HG03378 (cell line): ENCODE data around the gene MEIOB.
"Not testable (repeated sequence)": the region's sequence is repeated elsewhere in the genome, so short reads cannot be mapped to it uniquely, and the experiment has no call there.

ENCODE experiments used
- ATAC-seq: cut with Tn5 transposase; IDR thresholded peaks from one replicate; pipeline ENCODE4 v1.9.1; 2021; ENCODE audit warnings: mild to moderate bottlenecking, moderate library complexity; ENCODE audit not compliant: unreplicated experiment

MEIOB gene

GRCh38 chr16:1879477-1879876, 7.5 kb upstream of the MEIOB start:
- no peak for ATAC-seq

- no peak for ATAC-seq
Observed at GRCh38 chr16:1878256-1878655, 6.3 kb upstream of the MEIOB start.

GRCh38 chr16:1877804-1878203, 5.8 kb upstream of the MEIOB start:
- no peak for ATAC-seq

GRCh38 chr16:1877089-1877488, 5.1 kb upstream of the MEIOB start:
- ATAC-seq: no peak

- ATAC-seq: no peak
Observed at GRCh38 chr16:1876468-1876867, 4.5 kb upstream of the MEIOB start.

- not testable (repeated sequence) for ATAC-seq
Observed at GRCh38 chr16:1876066-1876465, 4.1 kb upstream of the MEIOB start.

- ATAC-seq: no peak
Observed at GRCh38 chr16:1874854-1875253, 2.9 kb upstream of the MEIOB start.

- ATAC-seq: no peak
Observed at GRCh38 chr16:1870365-1871082, 1.4 kb downstream of the MEIOB start.

GRCh38 chr16:1865902-1866690, 5.9 kb downstream of the MEIOB start:
- ATAC-seq: no peak

- ATAC-seq: no peak
Observed at GRCh38 chr16:1863681-1864460, 8.1 kb downstream of the MEIOB start.

- ATAC-seq: no peak
Observed at GRCh38 chr16:1862394-1862793, 9.6 kb downstream of the MEIOB start.

- no peak for ATAC-seq
Observed at GRCh38 chr16:1861730-1862129, 10.2 kb downstream of the MEIOB start.

GRCh38 chr16:1859650-1860049, 12.3 kb downstream of the MEIOB start:
- no peak for ATAC-seq

- no peak for ATAC-seq
Observed at GRCh38 chr16:1858189-1858865, 13.6 kb downstream of the MEIOB start.

- ATAC-seq: no peak
Observed at GRCh38 chr16:1857433-1858097, 14.4 kb downstream of the MEIOB start.

- ATAC-seq: no peak
Observed at GRCh38 chr16:1851793-1852192, 20.2 kb downstream of the MEIOB start.

GRCh38 chr16:1850981-1851380, 21.0 kb downstream of the MEIOB start:
- ATAC-seq: no peak

- no peak for ATAC-seq
Observed at GRCh38 chr16:1846416-1846815, 25.5 kb downstream of the MEIOB start.

GRCh38 chr16:1845985-1846384, 26.0 kb downstream of the MEIOB start:
- no peak for ATAC-seq

GRCh38 chr16:1839554-1839953, 32.4 kb downstream of the MEIOB start:
- ATAC-seq: no peak

- ATAC-seq: no peak
Observed at GRCh38 chr16:1834096-1834495, 37.9 kb downstream of the MEIOB start.
